ENCODE results near the gene HIRIP3. TPM values are rescaled to one million over a fixed set of nuclear protein-coding genes. Genes with fewer than 3 reads are reported as not detected.

Gene HIRIP3
- total RNA-seq, 1 experiment from 2014 or later, result 18.9 TPM

- TF ChIP-seq ZBTB43 (CRISPR knock-in tag; IDR thresholded peaks at IDR 0.05), result 0 out of 2 replicates have a peak, but pooled peaks have one; percentile 21
- TF ChIP-seq SMAD4 (CRISPR knock-in tag; IDR thresholded peaks at IDR 0.05), result 0 out of 2 replicates have a peak, but pooled peaks have one; percentile 28
- TF ChIP-seq USF1 (CRISPR knock-in tag; IDR thresholded peaks at IDR 0.05), result peak; percentile 63; the same call in 1 of the 2 replicates
- TF ChIP-seq NR1H2 (CRISPR knock-in tag; IDR thresholded peaks at IDR 0.05), result no peak
- 0 out of 2 replicates have a peak, but pooled peaks have one; percentile 47 for TF ChIP-seq NR2C2 (CRISPR knock-in tag; IDR thresholded peaks at IDR 0.05)
- TF ChIP-seq ETV6 (CRISPR knock-in tag; IDR thresholded peaks at IDR 0.05), result no peak
- no peak for TF ChIP-seq KAT7 (CRISPR knock-in tag; IDR thresholded peaks at IDR 0.05; ENCODE audit: borderline replicate concordance)
- peak; percentile 70; the same call in 1 of the 2 replicates for TF ChIP-seq CREB1 (CRISPR knock-in tag; IDR thresholded peaks at IDR 0.05)
- TF ChIP-seq ZNF121 (CRISPR knock-in tag; IDR thresholded peaks at IDR 0.05), result peak; percentile 81
- TF ChIP-seq SMAD3 (CRISPR knock-in tag; IDR thresholded peaks at IDR 0.05; ENCODE audit: borderline replicate concordance), result peak; percentile 45; the same call in 1 of the 2 replicates
- 0 out of 2 replicates have a peak, but pooled peaks have one; percentile 58 for TF ChIP-seq E2F4 (CRISPR knock-in tag; IDR thresholded peaks at IDR 0.05; ENCODE audit: borderline replicate concordance, low read depth)
- peak; percentile 90; the same call in 1 of the 2 replicates for TF ChIP-seq ZNF219 (CRISPR knock-in tag; IDR thresholded peaks at IDR 0.05; ENCODE audit: borderline replicate concordance)
- no peak for TF ChIP-seq USF2 (CRISPR knock-in tag; IDR thresholded peaks at IDR 0.05)
- no peak for TF ChIP-seq IRF1 (CRISPR knock-in tag; IDR thresholded peaks at IDR 0.05)
- TF ChIP-seq MAX (CRISPR knock-in tag; IDR thresholded peaks at IDR 0.05), result peak; percentile 44; the same call in 1 of the 2 replicates
- TF ChIP-seq FOXK1 (CRISPR knock-in tag; IDR thresholded peaks at IDR 0.05), result 0 out of 2 replicates have a peak, but pooled peaks have one; percentile 60
- peak; percentile 82; the same call in 1 of the 2 replicates for TF ChIP-seq TEAD4 (CRISPR knock-in tag; IDR thresholded peaks at IDR 0.05)
- peak; percentile 78 for TF ChIP-seq TEAD1 (CRISPR knock-in tag; IDR thresholded peaks at IDR 0.05)
- TF ChIP-seq MLX (CRISPR knock-in tag; IDR thresholded peaks at IDR 0.05), result 0 out of 2 replicates have a peak, but pooled peaks have one; percentile 30
- peak; percentile 90; the same call in 1 of the 2 replicates for TF ChIP-seq ARID4B (CRISPR knock-in tag; IDR thresholded peaks at IDR 0.05; ENCODE audit: borderline replicate concordance)
- no peak for TF ChIP-seq OVOL2 (CRISPR knock-in tag; IDR thresholded peaks at IDR 0.05; ENCODE audit: borderline replicate concordance)
- peak; percentile 85; the same call in 1 of the 2 replicates for TF ChIP-seq FOXP1 (CRISPR knock-in tag; IDR thresholded peaks at IDR 0.05; ENCODE audit: borderline replicate concordance)
- peak; percentile 25; the same call in 1 of the 2 replicates for TF ChIP-seq RELA (CRISPR knock-in tag; IDR thresholded peaks at IDR 0.05; ENCODE audit: borderline replicate concordance)
- peak; percentile 90 for TF ChIP-seq JUN (CRISPR knock-in tag; IDR thresholded peaks at IDR 0.05)
Measured at GRCh38 chr16:30028438-30029076, 33.1 kb upstream of the HIRIP3 start (continued).

All from WTC11 (cell line).